Right ventricle myocardium inferior (tissue), 1 donor: ENCODE results near the gene PDE8A. TPM values are rescaled to one million over a fixed set of nuclear protein-coding genes. Genes with fewer than 3 reads are reported as not detected.
"Not testable (repeated sequence)": the region's sequence is repeated elsewhere in the genome, so short reads cannot be mapped to it uniquely, and the experiment has no call there.

Experiments
- ATAC-seq: fragments of 200-7000 bp; cut with Tn5 transposase; one replicate; pipeline ENCODE4 v1.9.1; 2020; ENCODE audit warnings: mild to moderate bottlenecking, moderate library complexity
- DNase-seq: peaks from one replicate; pipeline ENCODE4 v3.0.0; 2021; ENCODE audit errors: missing footprints
- intact Hi-C: fragments of 100-400 bp; cut with DNase I; formaldehyde crosslinking; loops from one replicate; pipeline ENCODE4 v1.11.0; 2022
- total RNA-seq: library from RNA; stranded (reverse); fragmentation: NEBNext Ultra II Directional; extraction: Animal tissue kit (Norgen Biotek cat#: 25700); gene quantifications from one replicate; pipeline ENCODE4 v1.2.1, GENCODE V29; 2021
- donor health status: DM: no; HTN: yes; CAD: no; lungs with severe emphysema.

PDE8A gene
- total RNA-seq, 1 donor from 2014 or later, result 12.2 TPM

- intact Hi-C loops, result loop anchor here (2.0 to 5.0 kb wide), 2 partner anchors 19 to 49 kb away; no protein-coding TSS in a partner anchor
- ATAC-seq, result no peak
- no peak for DNase-seq
These were observed 2.1 kb downstream of the PDE8A start for GRCh38 chr15:84983711-84984110.

DNA sequence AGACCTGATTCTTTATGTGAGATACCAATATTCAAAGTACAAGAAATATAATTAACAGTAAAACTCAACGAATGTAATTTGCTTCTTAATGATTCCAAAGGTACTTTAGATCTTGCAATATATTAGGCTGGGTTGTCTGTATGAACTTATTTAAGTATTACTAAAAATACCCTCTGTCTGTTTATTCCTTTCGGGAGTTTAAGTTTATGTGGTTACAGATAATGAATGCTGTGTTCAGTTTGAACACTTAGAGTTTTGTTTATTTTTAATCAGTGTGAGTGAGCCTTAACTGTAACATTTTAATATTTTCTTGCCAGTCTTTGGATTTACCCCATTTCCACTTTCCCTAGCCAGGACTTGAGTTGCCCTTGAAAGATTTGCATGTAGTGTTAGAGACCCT, 3.5 kb downstream of the PDE8A start:
- intact Hi-C loops, result no loop called here
- no peak for ATAC-seq

GRCh38 chr15:84987351-84987750, 5.7 kb downstream of the PDE8A start:
- DNase-seq, intact Hi-C loops, ATAC-seq: not testable (repeated sequence)

More for the DNA sequence above, 3.5 kb downstream of the PDE8A start:
- DNase-seq, result no peak

DNA sequence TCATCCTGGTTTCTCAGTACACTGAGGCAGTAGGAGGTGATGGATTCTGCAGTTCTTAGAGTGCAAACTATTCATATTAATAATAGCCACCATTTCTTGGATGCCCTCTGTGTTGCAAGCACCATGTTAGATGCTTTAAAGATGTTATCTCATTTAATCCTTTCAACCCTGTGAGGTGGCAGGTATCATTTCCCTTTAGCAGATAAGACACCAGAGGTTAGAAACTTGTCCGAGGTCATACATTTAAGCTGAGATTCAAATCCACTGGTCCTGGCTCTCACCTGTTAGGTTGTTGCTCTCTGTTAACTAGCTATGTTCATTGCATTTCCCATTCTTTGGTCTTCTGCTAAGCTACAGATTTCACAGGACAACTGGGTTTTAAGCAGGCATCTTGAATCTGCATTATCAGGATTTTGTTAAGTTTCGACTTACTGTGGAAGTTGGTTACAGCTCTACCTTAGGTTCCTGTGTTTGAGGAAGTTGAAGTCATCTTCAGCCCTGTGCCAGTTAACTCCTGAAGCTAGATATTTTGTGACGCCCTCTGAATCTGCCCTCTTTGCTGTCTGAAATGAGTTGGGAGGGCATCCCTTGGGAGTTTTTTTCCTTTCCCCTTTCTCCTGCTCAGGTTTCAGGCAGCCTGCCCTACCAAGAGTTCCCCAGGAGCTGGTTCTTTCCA, 6.4 kb downstream of the PDE8A start:
- intact Hi-C loops, result no loop called here
- ATAC-seq, result no peak
- DNase-seq, result no peak

DNA sequence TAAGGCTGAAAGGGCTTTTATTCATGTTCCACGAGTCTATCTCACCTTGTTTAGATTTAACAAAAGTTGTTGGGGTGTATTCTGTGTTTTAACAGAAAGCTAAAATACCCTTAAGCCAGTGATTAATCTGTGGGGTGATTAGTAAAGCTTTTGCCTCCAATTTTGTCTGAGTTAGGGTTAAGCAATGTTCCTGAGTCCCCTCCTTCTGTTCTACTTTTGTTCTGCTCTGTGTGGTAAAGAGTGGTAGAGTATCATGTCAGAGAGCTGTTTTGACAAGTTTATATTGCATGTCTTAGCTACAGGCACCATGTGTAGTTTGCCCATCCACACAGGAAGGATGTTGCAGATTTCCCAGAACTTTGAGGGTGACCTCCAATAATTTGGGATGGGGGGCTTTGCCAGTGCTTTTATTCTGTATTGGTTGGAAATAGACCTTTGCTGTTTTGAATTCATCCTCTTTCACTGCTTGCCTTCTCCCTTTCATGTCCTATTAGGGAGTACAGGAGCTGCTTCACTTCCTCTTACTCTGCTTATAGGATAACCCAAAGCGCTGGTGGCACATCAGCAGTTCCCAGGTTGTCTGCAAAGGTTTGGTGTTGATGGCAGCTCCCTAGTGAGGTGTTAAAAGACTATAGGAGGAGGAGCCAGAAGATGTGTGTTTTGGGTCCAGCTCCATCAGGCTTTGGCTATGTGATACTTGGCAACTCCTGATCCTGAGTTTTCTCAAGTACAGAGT, 7.4 kb downstream of the PDE8A start:
- no peak for DNase-seq
- intact Hi-C loops, result no loop called here
- no peak for ATAC-seq

- ATAC-seq (no peak), DNase-seq (no peak)
- intact Hi-C loops, result no loop called here
These were observed 8.9 kb downstream of the PDE8A start for GRCh38 chr15:84990507-84990906.

- no peak for DNase-seq
- intact Hi-C loops, result no loop called here
These were observed 9.5 kb downstream of the PDE8A start for GRCh38 chr15:84991014-84991712.

DNA sequence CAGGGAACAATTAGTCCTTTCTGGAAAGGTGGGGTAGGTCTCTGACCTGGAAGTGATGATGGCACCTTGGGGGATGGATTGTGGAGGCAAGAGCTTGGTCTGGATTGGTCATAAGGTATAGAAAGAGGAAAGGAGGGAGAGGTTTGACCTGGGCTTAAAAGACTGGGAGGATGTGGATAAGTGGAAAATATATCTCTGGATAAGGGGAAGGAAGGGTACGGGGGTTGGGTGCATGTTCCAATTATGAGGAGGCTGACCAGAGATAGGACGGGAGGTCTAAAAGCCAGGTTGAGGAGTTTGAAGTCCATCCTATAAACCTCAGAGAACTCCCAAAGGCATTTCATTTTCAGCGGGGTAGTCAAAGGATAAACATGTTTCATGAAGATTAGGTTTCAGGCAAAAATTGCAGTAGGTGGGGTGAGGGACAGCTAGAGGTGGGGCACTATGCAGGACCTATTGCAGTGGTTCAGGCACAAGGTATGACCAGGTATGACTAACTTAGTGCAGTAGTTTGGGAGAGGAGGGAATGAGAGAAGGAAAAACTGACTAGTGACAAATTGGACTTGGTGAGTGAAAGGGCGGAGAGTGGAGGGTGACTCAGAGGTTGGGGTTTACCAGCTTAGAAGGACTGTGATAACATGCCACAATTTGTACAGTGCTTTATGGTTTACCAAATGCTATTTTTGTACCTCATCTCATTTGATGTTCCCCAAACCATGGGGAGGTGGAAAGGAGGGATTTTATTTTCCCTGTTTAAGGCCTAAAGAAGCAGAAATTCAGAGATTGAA, 10.7 kb downstream of the PDE8A start:
- DNase-seq (no peak), ATAC-seq (no peak)
- intact Hi-C loops, result no loop called here

More at GRCh38 chr15:84991014-84991712, 9.5 kb downstream of the PDE8A start:
- ATAC-seq, result no peak

- DNase-seq (no peak), ATAC-seq (no peak)
- intact Hi-C loops, result no loop called here
These were observed 14.4 kb downstream of the PDE8A start for GRCh38 chr15:84996055-84996454.

DNA sequence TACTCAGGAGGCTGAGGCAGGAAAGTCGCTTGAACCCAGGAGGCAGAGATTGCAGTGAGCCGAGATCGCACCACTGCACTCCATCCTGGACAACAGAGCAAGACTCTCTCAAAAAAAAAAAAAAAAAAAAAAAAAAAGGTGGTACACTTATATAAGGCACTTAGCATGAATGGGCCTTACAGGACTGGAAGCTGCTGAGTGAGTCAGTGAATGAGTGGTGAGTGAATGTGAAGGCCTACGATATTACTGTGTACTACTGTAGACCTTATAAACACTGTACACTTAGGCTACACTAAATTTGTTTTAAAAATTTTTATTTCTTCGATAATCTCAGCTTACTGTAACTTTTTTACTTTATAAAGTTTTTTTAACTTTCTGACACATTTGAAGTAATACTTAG, 15.1 kb downstream of the PDE8A start:
- intact Hi-C loops, DNase-seq, ATAC-seq: not testable (repeated sequence)

- intact Hi-C loops, ATAC-seq, DNase-seq: not testable (repeated sequence)
These were observed 15.6 kb downstream of the PDE8A start for GRCh38 chr15:84997214-84997613.

- intact Hi-C loops, result no loop called here
- ATAC-seq (peak; percentile 69), DNase-seq (no peak)
These were observed 18.7 kb downstream of the PDE8A start for GRCh38 chr15:85000189-85000864.

GRCh38 chr15:85000937-85001336, 19.3 kb downstream of the PDE8A start:
- intact Hi-C loops, result no loop called here
- ATAC-seq (no peak), DNase-seq (no peak)

DNA sequence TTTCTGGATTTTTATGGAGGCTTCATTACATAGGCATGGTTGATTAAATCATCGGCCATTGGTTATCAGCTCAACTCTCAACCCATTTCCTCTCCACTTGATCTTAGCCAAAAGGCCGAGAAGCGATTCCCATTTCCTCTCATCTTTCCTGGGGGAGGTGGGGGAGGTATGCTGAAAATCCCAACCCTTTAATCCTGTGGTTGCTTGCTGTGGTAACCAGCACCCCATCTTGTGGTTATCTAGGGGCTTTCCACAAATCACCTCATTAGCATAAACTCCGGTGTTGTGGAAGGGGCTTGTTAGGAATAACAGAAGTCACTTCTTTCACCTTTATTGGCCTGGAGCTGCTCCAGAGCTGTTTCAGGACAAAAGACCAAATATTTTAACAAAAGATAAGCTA, 20.9 kb downstream of the PDE8A start:
- intact Hi-C loops, result loop anchor here (2.0 kb wide), 1 partner anchor 20 kb away; no protein-coding TSS in a partner anchor
- DNase-seq (no peak), ATAC-seq (no peak)

- ATAC-seq (peak; percentile 24), DNase-seq (no peak)
- intact Hi-C loops, result loop anchor here (2.0 kb wide), 1 partner anchor 21 kb away; no protein-coding TSS in a partner anchor
These were observed 22.1 kb downstream of the PDE8A start for GRCh38 chr15:85003593-85004312.

GRCh38 chr15:85004550-85004949, 22.9 kb downstream of the PDE8A start:
- DNase-seq, result no peak
- intact Hi-C loops, result no loop called here
- ATAC-seq, result no peak

- no peak for ATAC-seq
- no peak for DNase-seq
- intact Hi-C loops, result no loop called here
These were observed 23.7 kb downstream of the PDE8A start for GRCh38 chr15:85005319-85005718.

DNA sequence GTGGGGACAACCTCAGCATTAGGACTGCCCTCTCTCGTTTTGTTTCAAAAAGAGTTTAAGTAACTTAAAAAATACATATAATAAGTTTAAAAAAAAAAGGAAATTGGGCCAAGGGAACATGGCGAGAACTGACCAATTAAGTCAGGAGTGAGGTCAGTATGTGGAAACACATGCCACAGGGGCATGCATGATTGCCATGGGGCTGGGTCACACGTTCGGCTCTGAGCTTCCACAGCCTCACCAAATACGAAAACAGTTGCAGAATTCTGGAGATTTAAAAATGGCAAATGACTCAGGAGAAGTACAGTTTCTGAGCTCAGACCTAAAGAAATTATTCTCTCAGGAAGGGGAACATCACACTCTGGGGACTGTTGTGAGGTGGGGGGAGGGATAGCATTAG, 24.1 kb downstream of the PDE8A start:
- intact Hi-C loops, result no loop called here
- no peak for DNase-seq
- no peak for ATAC-seq
